Stomach smooth muscle (tissue), 2 donors: ENCODE measurements around the gene EVI2B.
"Not testable (repeated sequence)": the region's sequence is repeated elsewhere in the genome, so short reads cannot be mapped to it uniquely, and the experiment has no call there.

Experiments
- H3K27ac ChIP-seq: one replicate; pipeline ENCODE4 v1.7.0; 2013; ENCODE audit warnings: mild to moderate bottlenecking, low read length, inconsistent platforms
- H3K27me3 ChIP-seq, 2 donors: one replicate each; pipeline ENCODE4 v1.7.0; 2013; ENCODE audit warnings: low read length in 2 of 2; ENCODE audit not compliant: insufficient read depth in 2 of 2, control insufficient read depth in 1 of 2
- H3K36me3 ChIP-seq, 2 donors: one replicate each; pipeline ENCODE4 v1.7.0; 2013; ENCODE audit warnings: low read length in 2 of 2; ENCODE audit not compliant: control insufficient read depth in 2 of 2, insufficient read depth in 2 of 2
- H3K4me1 ChIP-seq: one replicate; pipeline ENCODE4 v1.7.0; 2013; ENCODE audit warnings: low read length; ENCODE audit not compliant: control insufficient read depth, insufficient read depth
- H3K4me3 ChIP-seq, 2 donors: one replicate each; pipeline ENCODE4 v1.7.0; 2013; ENCODE audit warnings: low read length in 2 of 2
- H3K9ac ChIP-seq, 2 donors: one replicate each; pipeline ENCODE4 v1.7.0; 2013; ENCODE audit warnings: low read length in 2 of 2, mild to moderate bottlenecking in 1 of 2
- H3K9me3 ChIP-seq, 2 donors: one replicate each; pipeline ENCODE4 v1.7.0; 2013; ENCODE audit warnings: low read length in 2 of 2; ENCODE audit not compliant: control insufficient read depth in 2 of 2
- donor health status: healthy.
- donor health status: Pancreatic carcinoma.

EVI2B gene

GRCh38 chr17:31291820-31292219 is 22.0 kb downstream of the EVI2B start:
- H3K36me3 ChIP-seq, result no peaks in the 10 kb centered on the region
- no peaks in the 10 kb centered on the region for H3K9me3 ChIP-seq
- H3K9ac ChIP-seq, result no peak overlapping the region
- H3K27me3 ChIP-seq, result no peaks in the 10 kb centered on the region
- H3K4me1 ChIP-seq, result no peaks in the 10 kb centered on the region
- H3K4me3 ChIP-seq, result no peak overlapping the region
- H3K27ac ChIP-seq, result no peak overlapping the region

- Histone ChIP-seq H3K36me3 (no peaks in the 10 kb centered on the region), H3K9ac (no peak overlapping the region), H3K27ac (no peak overlapping the region), H3K4me3 (no peak overlapping the region), H3K27me3 (no peaks in the 10 kb centered on the region), H3K4me1 (no peaks in the 10 kb centered on the region), H3K9me3 (no peaks in the 10 kb centered on the region)
These were observed 24.1 kb downstream of the EVI2B start for GRCh38 chr17:31289790-31290189.

- H3K4me3 ChIP-seq, H3K9ac ChIP-seq, H3K27ac ChIP-seq, H3K27me3 ChIP-seq, H3K9me3 ChIP-seq, H3K36me3 ChIP-seq, H3K4me1 ChIP-seq: not testable (repeated sequence)
These were observed 25.9 kb downstream of the EVI2B start for GRCh38 chr17:31287932-31288331.

DNA sequence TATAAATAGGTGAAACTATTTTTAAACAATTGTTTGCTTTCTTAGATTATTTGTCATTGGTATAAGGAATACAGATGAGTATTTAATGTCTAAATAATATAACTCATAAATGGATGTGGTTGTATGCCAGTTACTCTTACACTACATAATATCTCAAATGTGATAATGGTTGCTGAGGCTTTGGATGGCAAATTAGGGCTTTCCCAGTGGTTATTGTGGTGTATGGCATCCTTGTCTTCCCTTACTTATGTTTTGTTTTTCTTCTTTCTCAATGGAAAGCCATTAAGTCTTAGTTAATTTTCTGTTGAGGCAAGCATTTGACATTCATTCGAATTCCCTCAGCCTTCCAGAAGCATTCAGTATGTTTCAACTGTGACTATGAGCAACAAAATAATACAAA is 27.3 kb downstream of the EVI2B start:
- H3K36me3 ChIP-seq, result no peaks in the 10 kb centered on the region
- H3K4me1 ChIP-seq, result no peaks in the 10 kb centered on the region
- no peak overlapping the region for H3K27ac ChIP-seq
- H3K4me3 ChIP-seq, result no peak overlapping the region
- no peaks in the 10 kb centered on the region for H3K27me3 ChIP-seq
- H3K9ac ChIP-seq, result no peak overlapping the region
- no peaks in the 10 kb centered on the region for H3K9me3 ChIP-seq

GRCh38 chr17:31283841-31284240 is 30.0 kb downstream of the EVI2B start:
- Histone ChIP-seq H3K36me3 (peaks cover 0 to 3% of the 10 kb centered on the region in 2 donors), H3K4me1 (no peaks in the 10 kb centered on the region), H3K4me3 (no peak overlapping the region), H3K27ac (no peak overlapping the region), H3K27me3 (no peaks in the 10 kb centered on the region), H3K9me3 (no peaks in the 10 kb centered on the region), H3K9ac (no peak overlapping the region)

DNA sequence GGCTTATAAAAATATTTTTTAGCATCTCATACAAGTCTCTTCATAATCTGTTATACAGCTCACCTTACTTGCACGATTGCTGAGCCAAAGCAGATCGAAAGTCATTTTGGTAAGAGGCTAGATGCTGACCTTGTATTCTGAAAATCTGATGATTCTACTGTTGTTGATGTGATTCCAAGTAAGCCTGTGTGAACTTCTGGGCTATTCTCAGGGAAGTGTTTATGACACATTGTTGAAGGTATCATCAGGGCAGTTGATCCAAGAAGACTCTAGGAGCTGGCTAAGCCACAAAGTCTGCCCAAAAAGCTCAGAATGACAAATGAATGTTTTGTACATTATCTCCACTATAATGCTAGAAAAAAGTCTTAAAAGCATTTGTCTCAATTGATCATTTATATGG is 32.8 kb downstream of the EVI2B start:
- H3K27me3 ChIP-seq, result no peaks in the 10 kb centered on the region
- H3K9ac ChIP-seq, result no peak overlapping the region
- no peaks in the 10 kb centered on the region for H3K9me3 ChIP-seq
- no peak overlapping the region for H3K27ac ChIP-seq
- H3K4me1 ChIP-seq, result no peaks in the 10 kb centered on the region
- peaks cover 10% of the 10 kb centered on the region in 2 donors for H3K36me3 ChIP-seq
- no peak overlapping the region for H3K4me3 ChIP-seq

DNA sequence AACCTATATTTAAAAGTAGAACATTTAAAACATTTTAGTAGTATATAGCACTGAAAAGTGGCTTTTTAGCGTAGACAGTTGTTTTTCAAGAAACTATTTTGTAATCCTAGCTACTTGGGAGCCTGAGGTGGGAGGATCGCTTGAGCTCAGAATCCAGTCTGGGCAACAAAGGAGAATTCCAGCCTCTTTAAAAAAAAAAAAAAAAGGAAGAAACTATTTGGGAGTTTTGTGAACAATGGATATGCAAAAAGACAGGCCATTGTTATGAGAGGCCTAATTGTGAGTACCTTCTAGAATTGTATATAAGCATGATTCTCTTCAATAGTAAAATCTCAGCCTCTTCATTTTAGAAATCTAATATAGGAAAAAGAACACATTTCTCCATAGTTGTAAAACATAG is 34.5 kb downstream of the EVI2B start:
- H3K4me3 ChIP-seq, result no peak overlapping the region
- no peaks in the 10 kb centered on the region for H3K9me3 ChIP-seq
- no peaks in the 10 kb centered on the region for H3K4me1 ChIP-seq
- no peak overlapping the region for H3K27ac ChIP-seq
- H3K27me3 ChIP-seq, result no peaks in the 10 kb centered on the region
- no peak overlapping the region for H3K9ac ChIP-seq
- H3K36me3 ChIP-seq, result peaks cover 10 to 13% of the 10 kb centered on the region in 2 donors

DNA sequence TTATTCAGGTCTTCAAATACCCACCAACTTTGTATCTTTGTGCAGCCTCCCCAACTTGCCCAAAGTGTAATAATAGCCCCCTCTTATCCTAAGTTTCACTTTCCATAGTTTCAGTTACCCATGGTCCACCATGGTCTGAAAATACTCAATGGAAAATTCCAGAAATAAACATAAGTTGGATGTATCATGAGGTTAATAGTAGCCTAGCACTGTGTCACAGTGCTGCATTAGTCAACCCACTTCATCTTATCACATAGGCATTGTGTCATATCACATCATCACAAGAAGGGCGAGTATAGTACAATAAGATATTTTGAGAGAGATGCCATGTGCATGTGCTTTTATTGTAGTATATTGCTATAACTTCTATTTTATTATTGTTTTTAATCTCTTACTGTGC is 38.7 kb downstream of the EVI2B start:
- Histone ChIP-seq H3K27ac (no peak overlapping the region), H3K4me1 (no peaks in the 10 kb centered on the region), H3K27me3 (no peaks in the 10 kb centered on the region), H3K9ac (no peak overlapping the region), H3K4me3 (no peak overlapping the region), H3K36me3 (peaks cover 7 to 13% of the 10 kb centered on the region in 2 donors), H3K9me3 (no peaks in the 10 kb centered on the region)

DNA sequence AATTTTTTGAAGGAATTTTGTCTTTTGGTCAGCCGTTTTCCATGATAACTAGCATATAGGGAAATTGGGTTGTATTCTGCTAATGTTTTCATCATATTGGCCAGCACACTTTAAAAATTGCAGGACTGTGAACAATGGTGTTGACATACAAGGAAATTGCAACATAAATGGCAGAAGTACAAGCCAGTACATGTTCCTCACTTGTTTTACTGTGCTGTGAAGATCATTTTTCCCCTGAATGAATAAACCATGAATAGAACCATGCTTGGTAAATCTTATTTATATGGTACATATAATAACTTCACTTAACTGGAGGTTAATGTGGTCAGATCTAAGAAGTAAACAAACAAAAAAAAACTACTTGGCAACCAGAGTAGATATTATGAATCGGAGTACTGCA is 39.6 kb downstream of the EVI2B start:
- H3K27ac ChIP-seq, result no peak overlapping the region
- no peaks in the 10 kb centered on the region for H3K27me3 ChIP-seq
- no peak overlapping the region for H3K4me3 ChIP-seq
- no peaks in the 10 kb centered on the region for H3K9me3 ChIP-seq
- H3K9ac ChIP-seq, result no peak overlapping the region
- H3K36me3 ChIP-seq, result peaks cover 7 to 17% of the 10 kb centered on the region in 2 donors
- no peaks in the 10 kb centered on the region for H3K4me1 ChIP-seq

DNA sequence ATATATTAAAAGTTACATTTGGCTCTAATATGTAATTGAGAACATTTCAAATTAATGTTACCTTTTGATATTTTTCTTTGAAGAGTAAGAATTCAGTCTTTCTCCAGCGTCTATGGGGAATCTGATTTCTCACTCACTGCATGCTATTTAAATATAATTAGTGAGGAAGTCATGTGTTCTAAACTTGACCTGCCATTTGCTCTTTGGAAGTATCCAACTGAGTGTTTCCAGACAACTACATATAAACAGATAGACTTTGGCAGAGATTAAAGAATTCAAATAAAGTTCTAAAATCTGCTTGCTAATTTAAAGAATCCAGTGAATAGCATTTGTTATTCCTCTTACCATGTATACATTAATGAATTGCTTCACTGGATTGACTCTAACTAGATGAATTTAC is 40.3 kb downstream of the EVI2B start:
- Histone ChIP-seq H3K27me3 (no peaks in the 10 kb centered on the region), H3K9ac (no peak overlapping the region), H3K4me3 (no peak overlapping the region), H3K27ac (no peak overlapping the region), H3K4me1 (no peaks in the 10 kb centered on the region), H3K9me3 (no peaks in the 10 kb centered on the region), H3K36me3 (peaks cover 7 to 17% of the 10 kb centered on the region in 2 donors)

DNA sequence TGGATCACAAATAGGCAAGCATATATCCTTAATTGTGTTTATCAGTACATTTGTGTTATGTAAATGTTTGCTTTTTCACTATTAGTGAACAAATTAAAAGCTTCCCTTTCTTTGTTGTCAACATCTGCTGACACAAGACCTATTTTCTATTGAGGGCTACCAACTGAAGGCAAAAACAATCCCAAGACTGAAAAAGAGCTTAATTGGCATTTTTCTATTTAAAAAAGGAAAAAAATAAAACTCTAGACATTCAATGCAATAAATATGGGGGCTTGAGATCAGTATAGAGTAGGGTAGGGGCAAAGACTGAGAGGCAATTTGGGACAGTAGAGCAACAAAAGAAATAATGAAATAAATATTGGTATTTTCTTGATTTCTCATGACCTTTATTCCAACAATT is 41.1 kb downstream of the EVI2B start:
- no peak overlapping the region for H3K9ac ChIP-seq
- no peak overlapping the region for H3K27ac ChIP-seq
- no peaks in the 10 kb centered on the region for H3K27me3 ChIP-seq
- no peaks in the 10 kb centered on the region for H3K4me1 ChIP-seq
- no peak overlapping the region for H3K4me3 ChIP-seq
- no peaks in the 10 kb centered on the region for H3K9me3 ChIP-seq
- peaks cover 9 to 17% of the 10 kb centered on the region in 2 donors for H3K36me3 ChIP-seq

- H3K9me3 ChIP-seq, result no peaks in the 10 kb centered on the region
- H3K27ac ChIP-seq, result no peak overlapping the region
- no peaks in the 10 kb centered on the region for H3K4me1 ChIP-seq
- H3K4me3 ChIP-seq, result no peak overlapping the region
- H3K36me3 ChIP-seq, result peaks cover 4 to 12% of the 10 kb centered on the region in 2 donors
- H3K9ac ChIP-seq, result no peak overlapping the region
- H3K27me3 ChIP-seq, result no peaks in the 10 kb centered on the region
These were observed 41.6 kb downstream of the EVI2B start for GRCh38 chr17:31272236-31272635.
